GM06990 (cell line): ENCODE results near the gene ADAMTS6.

ENCODE experiments used
- DNase-seq: peaks from one replicate; pipeline ENCODE4 v3.0.0-alpha.2; 2011; ENCODE audit not compliant: insufficient read length; ENCODE audit errors: extremely low read depth
- H3K27me3 ChIP-seq: replicated peaks from 2 replicates; pipeline ENCODE4 v1.6.0; 2011; ENCODE audit warnings: low read length; ENCODE audit not compliant: control insufficient read depth, insufficient read depth
- H3K36me3 ChIP-seq: 2 replicates; pipeline ENCODE4 v1.5.1; 2011; ENCODE audit warnings: low read length; ENCODE audit not compliant: control insufficient read depth, insufficient read depth
- H3K4me3 ChIP-seq: replicated peaks from 2 replicates; pipeline ENCODE4 v1.5.1; 2011; ENCODE audit warnings: low read depth, mild to moderate bottlenecking, control low read depth, low read length
- TF ChIP-seq, protein P1 (sequence below): IDR thresholded peaks from 2 replicates; pipeline ENCODE4 v1.5.1; 2011; ENCODE audit warnings: low read length, control low read depth, mild to moderate bottlenecking, inconsistent platforms; ENCODE audit not compliant: insufficient read depth, poor library complexity, severe bottlenecking

The ADAMTS6 gene

DNA sequence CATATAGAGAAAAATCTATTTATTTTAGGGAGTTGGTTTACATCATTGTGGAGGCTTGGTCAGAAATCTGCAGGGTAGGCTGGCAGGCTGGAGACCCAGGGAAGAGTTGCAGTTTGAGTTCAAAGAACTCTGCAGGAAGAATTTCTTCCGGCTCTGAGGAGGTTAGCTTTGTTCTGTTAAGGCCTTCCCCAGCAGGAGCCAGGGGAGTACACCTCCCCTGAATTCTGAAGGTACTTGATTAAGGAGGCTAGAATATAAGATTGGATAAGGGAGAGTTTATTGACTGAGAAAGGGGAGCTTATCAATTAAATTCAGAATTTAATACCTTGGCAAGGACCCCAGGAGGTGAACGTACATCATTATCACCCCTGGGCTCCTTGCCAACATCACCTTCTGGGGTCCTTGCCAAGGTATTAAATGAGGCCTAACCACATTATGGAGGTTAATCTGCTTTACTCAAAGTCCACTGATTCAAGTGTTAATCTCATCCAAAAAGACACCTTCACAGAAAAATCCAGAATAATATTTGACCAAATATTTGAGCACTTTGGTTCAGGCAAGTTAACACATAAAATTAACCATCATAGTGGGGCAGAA is 361.3 kb downstream of the ADAMTS6 start:
- Histone ChIP-seq H3K36me3 (no peaks in the 10 kb centered on the region), H3K27me3 (no peaks in the 10 kb centered on the region), H3K4me3 (no peak overlapping the region)
- TF ChIP-seq, protein P1, sequence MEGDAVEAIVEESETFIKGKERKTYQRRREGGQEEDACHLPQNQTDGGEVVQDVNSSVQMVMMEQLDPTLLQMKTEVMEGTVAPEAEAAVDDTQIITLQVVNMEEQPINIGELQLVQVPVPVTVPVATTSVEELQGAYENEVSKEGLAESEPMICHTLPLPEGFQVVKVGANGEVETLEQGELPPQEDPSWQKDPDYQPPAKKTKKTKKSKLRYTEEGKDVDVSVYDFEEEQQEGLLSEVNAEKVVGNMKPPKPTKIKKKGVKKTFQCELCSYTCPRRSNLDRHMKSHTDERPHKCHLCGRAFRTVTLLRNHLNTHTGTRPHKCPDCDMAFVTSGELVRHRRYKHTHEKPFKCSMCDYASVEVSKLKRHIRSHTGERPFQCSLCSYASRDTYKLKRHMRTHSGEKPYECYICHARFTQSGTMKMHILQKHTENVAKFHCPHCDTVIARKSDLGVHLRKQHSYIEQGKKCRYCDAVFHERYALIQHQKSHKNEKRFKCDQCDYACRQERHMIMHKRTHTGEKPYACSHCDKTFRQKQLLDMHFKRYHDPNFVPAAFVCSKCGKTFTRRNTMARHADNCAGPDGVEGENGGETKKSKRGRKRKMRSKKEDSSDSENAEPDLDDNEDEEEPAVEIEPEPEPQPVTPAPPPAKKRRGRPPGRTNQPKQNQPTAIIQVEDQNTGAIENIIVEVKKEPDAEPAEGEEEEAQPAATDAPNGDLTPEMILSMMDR = no peak
- DNase-seq = no peak

DNA sequence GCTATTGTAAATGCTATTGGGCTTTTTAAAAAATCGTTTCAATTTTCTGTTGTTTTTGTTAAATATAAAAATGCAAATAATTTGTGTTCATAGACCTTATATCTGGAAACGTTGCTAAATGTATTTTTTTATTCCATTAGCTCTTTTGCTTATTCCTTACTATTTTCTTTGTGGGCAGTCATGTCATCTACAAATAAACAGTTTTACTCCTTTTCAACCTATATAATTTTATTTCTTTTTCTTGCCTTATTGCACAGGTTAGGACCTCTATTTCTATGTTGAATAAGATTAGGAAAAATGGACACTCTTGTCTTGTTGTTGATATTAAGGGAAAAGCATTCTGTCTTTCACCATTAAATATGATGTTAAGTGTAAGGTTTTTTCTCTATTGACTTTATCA is 364.2 kb downstream of the ADAMTS6 start:
- H3K27me3 ChIP-seq = no peaks in the 10 kb centered on the region
- no peaks in the 10 kb centered on the region for H3K36me3 ChIP-seq
- TF ChIP-seq, protein P1 = no peak

DNA sequence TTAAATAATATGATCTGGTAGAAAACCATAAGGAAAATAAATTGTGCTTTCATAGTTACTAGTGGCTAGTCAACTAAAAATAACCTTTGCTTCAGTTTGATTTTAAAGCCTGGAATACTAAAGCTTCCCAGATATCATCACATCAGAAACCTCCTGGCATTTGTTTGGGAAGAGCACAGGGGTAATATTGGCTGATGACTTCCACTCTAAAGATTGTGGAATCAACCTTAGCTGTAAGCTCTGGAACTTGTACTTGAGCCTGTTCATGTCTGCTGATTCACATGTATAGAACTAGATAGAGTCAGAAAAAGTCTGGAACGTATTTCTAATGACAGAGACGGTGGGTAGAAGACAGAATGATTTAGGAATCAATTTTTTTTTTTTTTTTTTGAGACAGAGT is 367.9 kb downstream of the ADAMTS6 start:
- DNase-seq = no peak
- TF ChIP-seq, protein P1 = no peak
- Histone ChIP-seq H3K36me3 (no peaks in the 10 kb centered on the region), H3K4me3 (no peak overlapping the region), H3K27me3 (no peaks in the 10 kb centered on the region)

More for the DNA sequence above, 364.2 kb downstream of the ADAMTS6 start:
- DNase-seq = no peak
- no peak overlapping the region for H3K4me3 ChIP-seq

DNA sequence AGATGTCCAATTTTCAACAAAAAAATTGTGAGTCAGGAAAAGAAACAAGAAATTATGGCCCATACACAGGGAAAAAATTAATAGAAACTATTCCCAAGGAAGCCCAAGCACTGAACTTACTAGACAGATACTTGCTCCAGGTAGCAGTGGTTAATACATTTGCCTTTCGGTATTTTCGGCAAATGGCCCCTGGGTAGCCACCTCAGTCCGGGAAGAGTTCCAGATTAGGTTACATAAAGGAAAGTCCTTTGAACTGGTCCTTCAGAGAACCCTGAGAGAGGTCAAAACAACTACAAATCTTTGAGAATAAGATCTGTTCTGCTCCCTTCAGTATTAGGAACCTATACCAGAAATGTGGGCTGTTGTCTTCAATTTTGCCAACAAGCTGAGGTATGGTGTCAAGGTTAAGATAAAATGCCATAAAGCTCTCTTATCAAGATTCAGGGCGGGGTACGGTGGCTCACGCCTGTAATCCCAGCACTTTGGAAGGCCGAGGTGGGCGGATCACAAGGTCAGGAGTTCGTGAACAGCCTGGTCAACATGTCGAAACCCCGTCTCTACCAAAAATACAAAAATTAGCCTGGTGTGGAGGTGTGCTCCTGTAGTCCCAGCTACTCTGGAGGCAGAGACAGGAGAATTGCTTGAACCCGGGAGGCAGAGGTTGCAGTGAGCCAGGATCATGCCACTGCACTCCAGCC is 369.6 kb downstream of the ADAMTS6 start:
- TF ChIP-seq, protein P1 = no peak
- H3K36me3 ChIP-seq = no peaks in the 10 kb centered on the region
- H3K27me3 ChIP-seq = no peaks in the 10 kb centered on the region
- H3K4me3 ChIP-seq = no peak overlapping the region
- no peak for DNase-seq

DNA sequence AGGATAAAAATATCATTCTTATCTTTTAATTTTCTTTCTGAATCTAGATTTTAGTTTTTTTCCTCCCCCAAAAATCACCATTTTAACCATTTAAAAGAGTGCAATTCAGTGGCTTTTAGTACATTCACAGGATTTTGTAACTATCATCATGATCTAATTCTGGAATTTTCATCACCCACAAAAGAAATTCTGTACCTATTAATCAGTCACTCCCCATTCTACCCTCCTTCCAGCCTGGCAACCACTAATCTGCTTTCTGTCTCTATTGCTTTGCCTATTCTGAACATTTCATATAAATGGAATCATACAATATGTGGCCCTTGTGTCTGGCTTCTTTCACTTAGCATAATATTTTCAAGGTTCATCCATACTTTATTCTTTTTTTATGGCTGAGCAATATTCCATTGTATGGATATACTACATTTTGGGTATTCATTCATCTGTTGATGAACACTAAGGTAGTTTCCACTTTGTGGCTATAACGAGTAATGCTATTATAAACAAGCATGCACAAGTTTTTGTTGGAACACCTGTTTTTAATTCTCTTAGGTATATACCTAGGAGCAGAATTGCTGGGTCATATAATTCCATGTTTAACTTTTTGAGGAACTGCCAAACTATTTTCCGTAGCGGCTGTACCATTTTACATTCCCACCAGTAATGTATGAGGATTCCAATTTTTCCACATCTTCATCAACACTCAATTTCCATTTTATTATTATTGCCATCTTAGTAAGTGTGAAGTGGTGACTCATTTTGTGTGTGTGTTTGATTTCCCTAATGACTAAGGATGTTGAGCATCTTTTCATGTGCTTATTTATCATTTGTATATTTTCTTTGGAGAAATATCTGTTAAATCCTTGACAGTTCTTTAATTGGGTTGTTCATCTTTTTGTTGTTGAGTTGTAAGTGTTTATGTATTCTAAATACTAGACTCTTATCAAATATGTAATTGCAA is 372.7 kb downstream of the ADAMTS6 start:
- Histone ChIP-seq H3K27me3 (no peaks in the 10 kb centered on the region), H3K4me3 (no peak overlapping the region), H3K36me3 (no peaks in the 10 kb centered on the region)
- TF ChIP-seq, protein P1 = no peak
- no peak for DNase-seq
